CD4-positive, CD25-positive, alpha-beta regulatory T cell (primary cell): ENCODE data around the gene TEX11. TPM values are rescaled to one million over a fixed set of nuclear protein-coding genes. Genes with fewer than 3 reads are reported as not detected.

ENCODE experiments used
- ATAC-seq, 2 donors: fragments of 150-1000 bp; cut with Tn5 transposase; one replicate each; pipeline ENCODE4 v1.10.0; 2021; ENCODE audit warnings: low read depth in 2 of 2, moderate number of reproducible peaks in 2 of 2, moderate library complexity in 1 of 2
- DNase-seq, 3 donors: peaks; one replicate each; pipeline versions ENCODE4 v3.0.0 to v3.0.0-alpha.2; 2012 to 2022; ENCODE audit warnings: mixed read lengths in 1 of 3
- H3K27ac ChIP-seq: one replicate; pipeline ENCODE4 v1.7.0; 2013; ENCODE audit warnings: mild to moderate bottlenecking, low read length; ENCODE audit not compliant: insufficient read depth, poor library complexity, severe bottlenecking
- H3K27me3 ChIP-seq: one replicate; pipeline ENCODE4 v1.7.0; 2013; ENCODE audit warnings: low read length; ENCODE audit not compliant: control insufficient read depth, insufficient read depth
- H3K36me3 ChIP-seq: one replicate; pipeline ENCODE4 v1.7.0; 2013; ENCODE audit warnings: mild to moderate bottlenecking, low read length, moderate library complexity; ENCODE audit not compliant: control insufficient read depth, insufficient read depth
- H3K4me1 ChIP-seq: 2 replicates; pipeline ENCODE4 v1.7.0; 2013; ENCODE audit warnings: mild to moderate bottlenecking, low read length; ENCODE audit not compliant: insufficient read depth, control insufficient read depth, poor library complexity, severe bottlenecking
- H3K4me3 ChIP-seq: one replicate; pipeline ENCODE4 v1.7.0; 2013; ENCODE audit warnings: low read depth, mild to moderate bottlenecking, low read length, moderate library complexity
- H3K9me3 ChIP-seq, 2 experiments: 1 replicate in 1 of 2; 2 replicates in 1 of 2; pipeline ENCODE4 v1.7.0; 2013; ENCODE audit warnings: low read length in 2 of 2, mild to moderate bottlenecking in 1 of 2, moderate library complexity in 1 of 2; ENCODE audit not compliant: control insufficient read depth in 2 of 2
- H3K27ac Mint-ChIP-seq, 3 donors: one replicate each; pipeline ENCODE4 v1.8.0; 2020 to 2022; ENCODE audit warnings: mild to moderate bottlenecking in 3 of 3, mixed read lengths in 3 of 3, moderate library complexity in 2 of 3
- H3K27me3 Mint-ChIP-seq: one replicate; pipeline ENCODE4 v1.8.0; 2022; ENCODE audit warnings: mild to moderate bottlenecking, mixed read lengths
- H3K36me3 Mint-ChIP-seq: one replicate; pipeline ENCODE4 v1.8.0; 2020; ENCODE audit warnings: mixed read lengths
- H3K4me1 Mint-ChIP-seq, 4 donors: one replicate each; pipeline ENCODE4 v1.8.0; 2020 to 2022; ENCODE audit warnings: mixed read lengths in 4 of 4, mild to moderate bottlenecking in 1 of 4
- H3K4me3 Mint-ChIP-seq, 4 donors: one replicate each; pipeline ENCODE4 v1.8.0; 2020 to 2022; ENCODE audit warnings: mild to moderate bottlenecking in 4 of 4, mixed read lengths in 4 of 4, moderate library complexity in 3 of 4
- H3K9me3 Mint-ChIP-seq, 7 donors: one replicate each; pipeline ENCODE4 v1.8.0; 2020 to 2022; ENCODE audit warnings: mixed read lengths in 7 of 7, mild to moderate bottlenecking in 3 of 7, moderate library complexity in 2 of 7
- polyA plus RNA-seq, 4 donors: library from polyadenylated mRNA; unstranded; fragments of 300-500 nt; fragmentation: Illumina TruSeq; gene quantifications; one replicate each; pipeline ENCODE4 v1.2.3, GENCODE V29; 2021
- total RNA-seq: library from RNA; stranded (reverse); gene quantifications from one replicate; pipeline ENCODE4 v1.2.3, GENCODE V29; 2022

TEX11 gene
- total and polyA plus RNA-seq, 5 donors from 2014 or later: not detected

- no peaks in the 10 kb centered on the region for H3K4me1 Mint-ChIP-seq
- ATAC-seq (no peak), DNase-seq (no peak)
- H3K4me3 ChIP-seq: no peak overlapping the region
- H3K27ac Mint-ChIP-seq: no peak overlapping the region
- H3K36me3 ChIP-seq: no peaks in the 10 kb centered on the region
- no peaks in the 10 kb centered on the region for H3K9me3 ChIP-seq
- H3K36me3 Mint-ChIP-seq: no peaks in the 10 kb centered on the region
- no peaks in the 10 kb centered on the region for H3K27me3 Mint-ChIP-seq
- H3K4me3 Mint-ChIP-seq: no peak overlapping the region
- H3K4me1 ChIP-seq: no peaks in the 10 kb centered on the region
- peaks cover 0 to 5% (median 0%) of the 10 kb centered on the region in 7 donors for H3K9me3 Mint-ChIP-seq
- no peak overlapping the region for H3K27ac ChIP-seq
- no peaks in the 10 kb centered on the region for H3K27me3 ChIP-seq
Measured at GRCh38 chrX:70636218-70636617, 272.3 kb downstream of the TEX11 start.

- Histone ChIP-seq H3K27me3 (no peaks in the 10 kb centered on the region), H3K4me1 (no peaks in the 10 kb centered on the region), H3K4me3 (no peak overlapping the region), H3K27ac (no peak overlapping the region), H3K9me3 (no peaks in the 10 kb centered on the region), H3K36me3 (no peaks in the 10 kb centered on the region)
- Mint-ChIP-seq H3K4me3 (no peak overlapping the region), H3K9me3 (peaks cover 0 to 5% (median 0%) of the 10 kb centered on the region in 7 donors), H3K36me3 (no peaks in the 10 kb centered on the region), H3K27me3 (no peaks in the 10 kb centered on the region), H3K4me1 (no peaks in the 10 kb centered on the region), H3K27ac (no peak overlapping the region)
- ATAC-seq (no peak), DNase-seq (no peak)
Measured at GRCh38 chrX:70635669-70636068, 272.8 kb downstream of the TEX11 start.

- no peak overlapping the region for H3K27ac ChIP-seq
Measured at GRCh38 chrX:70635227-70635626, 273.3 kb downstream of the TEX11 start.

GRCh38 chrX:70621743-70622142 lies 286.8 kb downstream of the TEX11 start:
- peaks cover 6% of the 10 kb centered on the region for H3K27me3 Mint-ChIP-seq
- Histone ChIP-seq H3K27ac (no peak overlapping the region), H3K36me3 (no peaks in the 10 kb centered on the region), H3K4me1 (no peaks in the 10 kb centered on the region), H3K9me3 (no peaks in the 10 kb centered on the region), H3K4me3 (no peak overlapping the region), H3K27me3 (peaks cover 6% of the 10 kb centered on the region)
- no peak overlapping the region for H3K4me3 Mint-ChIP-seq
- peaks cover 0 to 2% (median 0%) of the 10 kb centered on the region in 7 donors for H3K9me3 Mint-ChIP-seq
- no peaks in the 10 kb centered on the region for H3K4me1 Mint-ChIP-seq
- H3K27ac Mint-ChIP-seq: no peak overlapping the region
- DNase-seq (no peak), ATAC-seq (no peak)
- no peaks in the 10 kb centered on the region for H3K36me3 Mint-ChIP-seq

More at GRCh38 chrX:70635227-70635626, 273.3 kb downstream of the TEX11 start:
- H3K27me3 Mint-ChIP-seq: no peaks in the 10 kb centered on the region
- no peaks in the 10 kb centered on the region for H3K27me3 ChIP-seq
- no peaks in the 10 kb centered on the region for H3K4me1 ChIP-seq
- no peak overlapping the region for H3K27ac Mint-ChIP-seq
- no peak overlapping the region for H3K4me3 ChIP-seq
- peak overlapping the region in 1 of 4 donors; percentile 38 for H3K4me3 Mint-ChIP-seq
- H3K36me3 Mint-ChIP-seq: no peaks in the 10 kb centered on the region
- peaks cover 0 to 5% (median 0%) of the 10 kb centered on the region in 7 donors for H3K9me3 Mint-ChIP-seq
- no peaks in the 10 kb centered on the region for H3K4me1 Mint-ChIP-seq
- no peak for ATAC-seq
- no peak for DNase-seq
- no peaks in the 10 kb centered on the region for H3K36me3 ChIP-seq
- H3K9me3 ChIP-seq: no peaks in the 10 kb centered on the region

- Histone ChIP-seq H3K9me3 (no peaks in the 10 kb centered on the region), H3K27ac (no peak overlapping the region), H3K4me1 (no peaks in the 10 kb centered on the region), H3K4me3 (no peak overlapping the region), H3K27me3 (no peaks in the 10 kb centered on the region), H3K36me3 (no peaks in the 10 kb centered on the region)
- H3K27me3 Mint-ChIP-seq: peaks cover 6% of the 10 kb centered on the region
- ATAC-seq (no peak), DNase-seq (no peak)
- no peaks in the 10 kb centered on the region for H3K4me1 Mint-ChIP-seq
- H3K9me3 Mint-ChIP-seq: peaks cover 0 to 4% (median 0%) of the 10 kb centered on the region in 7 donors
- no peak overlapping the region for H3K27ac Mint-ChIP-seq
- no peaks in the 10 kb centered on the region for H3K36me3 Mint-ChIP-seq
- H3K4me3 Mint-ChIP-seq: no peak overlapping the region
Measured at GRCh38 chrX:70618467-70618866, 290.0 kb downstream of the TEX11 start.

- H3K4me3 ChIP-seq: no peak overlapping the region
- DNase-seq: no peak
- peaks cover 0 to 4% (median 0%) of the 10 kb centered on the region in 7 donors for H3K9me3 Mint-ChIP-seq
- H3K4me1 Mint-ChIP-seq: no peaks in the 10 kb centered on the region
- no peak for ATAC-seq
- H3K4me1 ChIP-seq: no peaks in the 10 kb centered on the region
- H3K36me3 Mint-ChIP-seq: no peaks in the 10 kb centered on the region
- no peak overlapping the region for H3K27ac ChIP-seq
- H3K27ac Mint-ChIP-seq: no peak overlapping the region
- no peaks in the 10 kb centered on the region for H3K36me3 ChIP-seq
- H3K27me3 ChIP-seq: no peaks in the 10 kb centered on the region
- H3K4me3 Mint-ChIP-seq: no peak overlapping the region
- H3K27me3 Mint-ChIP-seq: peaks cover 6% of the 10 kb centered on the region
- H3K9me3 ChIP-seq: no peaks in the 10 kb centered on the region
Measured at GRCh38 chrX:70613295-70613694, 295.2 kb downstream of the TEX11 start.

GRCh38 chrX:70605352-70605751 lies 303.2 kb downstream of the TEX11 start:
- no peak for ATAC-seq
- no peak overlapping the region for H3K4me3 ChIP-seq
- Mint-ChIP-seq H3K27me3 (no peaks in the 10 kb centered on the region), H3K4me1 (no peaks in the 10 kb centered on the region), H3K4me3 (no peak overlapping the region), H3K36me3 (no peaks in the 10 kb centered on the region), H3K9me3 (no peaks in the 10 kb centered on the region), H3K27ac (no peak overlapping the region)
- no peak for DNase-seq
- no peaks in the 10 kb centered on the region for H3K36me3 ChIP-seq
- H3K27me3 ChIP-seq: no peaks in the 10 kb centered on the region
- no peak overlapping the region for H3K27ac ChIP-seq
- no peaks in the 10 kb centered on the region for H3K4me1 ChIP-seq
- H3K9me3 ChIP-seq: no peaks in the 10 kb centered on the region

- Mint-ChIP-seq H3K27ac (peak overlapping the region in 1 of 3 donors; percentile 68), H3K4me1 (no peaks in the 10 kb centered on the region), H3K27me3 (no peaks in the 10 kb centered on the region), H3K9me3 (peaks cover 0 to 5% (median 0%) of the 10 kb centered on the region in 7 donors), H3K4me3 (no peak overlapping the region), H3K36me3 (no peaks in the 10 kb centered on the region)
- Histone ChIP-seq H3K4me3 (no peak overlapping the region), H3K27ac (no peak overlapping the region), H3K27me3 (no peaks in the 10 kb centered on the region), H3K4me1 (no peaks in the 10 kb centered on the region), H3K9me3 (peaks cover 0 to 2% of the 10 kb centered on the region in 2 experiments), H3K36me3 (no peaks in the 10 kb centered on the region)
- DNase-seq (peak in 1 of 3 donors; percentile 75), ATAC-seq (no peak)
Measured at GRCh38 chrX:70592091-70592490, 316.4 kb downstream of the TEX11 start.
